CD4-positive, alpha-beta T cell (primary cell): ENCODE results near the gene ZNF469. TPM values are rescaled to one million over a fixed set of nuclear protein-coding genes. Genes with fewer than 3 reads are reported as not detected.

ENCODE experiments used
- ATAC-seq: fragments of 200-7000 bp; cut with Tn5 transposase; one replicate; pipeline ENCODE4 v1.10.0; 2022; ENCODE audit warnings: mild to moderate bottlenecking; ENCODE audit not compliant: poor library complexity
- CTCF ChIA-PET: fragments of 350-600 bp; sonication (Branson Sonifier 250); formaldehyde crosslinking; loops from one replicate; lab custom pipeline; 2021; ENCODE audit warnings: antibody characterized with exemption, inconsistent platforms; lab: Charles Lee
- POLR2A ChIA-PET: fragments of 350-600 bp; sonication (Branson Sonifier 250); formaldehyde crosslinking; loops from one replicate; lab custom pipeline; 2021; ENCODE audit warnings: antibody characterized with exemption, inconsistent platforms; lab: Charles Lee
- DNase-seq, 14 experiments: peaks; one replicate each; pipeline ENCODE4 v3.0.0-alpha.2; 2013 to 2020; ENCODE audit warnings: mixed read lengths in 2 of 14
- H3K27ac ChIP-seq, 2 donors: one replicate each; pipeline versions ENCODE4 v1.5.1 to v1.7.0; 2013; ENCODE audit warnings: low read length in 2 of 2, low read depth in 1 of 2, mild to moderate bottlenecking in 1 of 2
- H3K27me3 ChIP-seq, 2 experiments: 1 replicate in 1 of 2; 2 replicates in 1 of 2; pipeline versions ENCODE4 v1.6.1 to v1.7.0; 2013; ENCODE audit warnings: low read length in 2 of 2, control low read depth in 1 of 2, mild to moderate bottlenecking in 1 of 2, moderate library complexity in 1 of 2; ENCODE audit not compliant: insufficient read depth in 2 of 2, control insufficient read depth in 1 of 2
- H3K36me3 ChIP-seq: one replicate; pipeline ENCODE4 v1.6.1; 2013; ENCODE audit warnings: low read length, control low read depth; ENCODE audit not compliant: insufficient read depth
- H3K4me1 ChIP-seq: one replicate; pipeline ENCODE4 v1.6.1; 2013; ENCODE audit warnings: low read length, control low read depth; ENCODE audit not compliant: insufficient read depth
- H3K4me3 ChIP-seq: one replicate; pipeline ENCODE4 v1.5.1; 2013; ENCODE audit warnings: mild to moderate bottlenecking, low read length, moderate library complexity
- H3K9me3 ChIP-seq, 2 experiments: 1 replicate in 1 of 2; 2 replicates in 1 of 2; pipeline versions ENCODE4 v1.6.1 to v1.7.0; 2013; ENCODE audit warnings: low read length in 2 of 2, mild to moderate bottlenecking in 2 of 2, control low read depth in 1 of 2, moderate library complexity in 1 of 2; ENCODE audit not compliant: control insufficient read depth in 1 of 2, insufficient read depth in 1 of 2
- H3K27ac Mint-ChIP-seq: one replicate; pipeline ENCODE4 v1.8.0; 2020; ENCODE audit warnings: mixed read lengths
- H3K27me3 Mint-ChIP-seq: one replicate; pipeline ENCODE4 v1.8.0; 2021; ENCODE audit warnings: mixed read lengths
- H3K36me3 Mint-ChIP-seq: one replicate; pipeline ENCODE4 v1.8.0; 2021; ENCODE audit warnings: low read depth, mixed read lengths
- H3K4me1 Mint-ChIP-seq: one replicate; pipeline ENCODE4 v1.8.0; 2021; ENCODE audit warnings: low read depth, mixed read lengths
- H3K4me3 Mint-ChIP-seq: one replicate; pipeline ENCODE4 v1.8.0; 2020; ENCODE audit warnings: mild to moderate bottlenecking, mixed read lengths
- H3K9me3 Mint-ChIP-seq: one replicate; pipeline ENCODE4 v1.8.0; 2020; ENCODE audit warnings: mixed read lengths
- CTCF ChIP-seq: fragments of 200-600 bp; IDR thresholded peaks from one replicate; pipeline ENCODE4 v1.8.0; 2022; ENCODE audit warnings: antibody characterized with exemption, mild to moderate bottlenecking
- intact Hi-C, 2 experiments: fragments of 100-400 bp; cut with DNase I in 1 of 2; cut with micrococcal nuclease in 1 of 2; formaldehyde crosslinking; loops; one replicate each; pipeline versions ENCODE4 v1.15.1 to v1.9.0; 2023 to 2025; cut with DNase I, micrococcal nuclease
- total RNA-seq, 174 experiments: library from RNA in 2 of 174; stranded (reverse) in 2 of 174; gene quantifications; one replicate each; pipeline ENCODE4 v1.2.3 and lab custom pipeline; 2021 to 2026

ZNF469 gene
- total RNA-seq, 2 experiments from 2014 or later, result 0.74 to 0.75 TPM

GRCh38 chr16:88353232-88353631 is 29.5 kb upstream of the ZNF469 start:
- Histone ChIP-seq H3K36me3 (no peaks in the 10 kb centered on the region), H3K27ac (no peak overlapping the region), H3K9me3 (peaks cover 0 to 8% of the 10 kb centered on the region in 2 experiments), H3K4me3 (no peak overlapping the region), H3K27me3 (no peaks in the 10 kb centered on the region), H3K4me1 (peaks cover 3% of the 10 kb centered on the region)
- no peak for DNase-seq
- TF ChIP-seq CTCF, result no peak
- peaks cover 6% of the 10 kb centered on the region for H3K4me1 Mint-ChIP-seq
- CTCF ChIA-PET, result no interaction called here
- H3K27ac Mint-ChIP-seq, result no peak overlapping the region
- no peak for ATAC-seq
- H3K4me3 Mint-ChIP-seq, result no peak overlapping the region
- H3K27me3 Mint-ChIP-seq, result no peaks in the 10 kb centered on the region
- H3K9me3 Mint-ChIP-seq, result no peaks in the 10 kb centered on the region
- no peaks in the 10 kb centered on the region for H3K36me3 Mint-ChIP-seq
- intact Hi-C loops, result no loop called here
- POLR2A ChIA-PET, result no interaction called here

GRCh38 chr16:88353691-88354090 is 29.1 kb upstream of the ZNF469 start:
- Histone ChIP-seq H3K27ac (no peak overlapping the region), H3K4me1 (no peaks in the 10 kb centered on the region), H3K27me3 (no peaks in the 10 kb centered on the region), H3K4me3 (no peak overlapping the region), H3K36me3 (no peaks in the 10 kb centered on the region), H3K9me3 (peaks cover 0 to 8% of the 10 kb centered on the region in 2 experiments)
- ChIA-PET CTCF (no interaction called here), POLR2A (no interaction called here)
- no peak for DNase-seq
- intact Hi-C loops, result no loop called here
- no peak overlapping the region for H3K27ac Mint-ChIP-seq
- H3K36me3 Mint-ChIP-seq, result no peaks in the 10 kb centered on the region
- no peak overlapping the region for H3K4me3 Mint-ChIP-seq
- no peaks in the 10 kb centered on the region for H3K27me3 Mint-ChIP-seq
- no peak for TF ChIP-seq CTCF
- no peak for ATAC-seq
- peaks cover 5% of the 10 kb centered on the region for H3K4me1 Mint-ChIP-seq
- H3K9me3 Mint-ChIP-seq, result no peaks in the 10 kb centered on the region

GRCh38 chr16:88354229-88355092 is 28.3 kb upstream of the ZNF469 start:
- H3K27ac Mint-ChIP-seq, result no peak overlapping the region
- no peak for TF ChIP-seq CTCF
- H3K4me1 ChIP-seq, result no peaks in the 10 kb centered on the region
- H3K4me3 ChIP-seq, result no peak overlapping the region
- H3K36me3 ChIP-seq, result no peaks in the 10 kb centered on the region
- H3K36me3 Mint-ChIP-seq, result no peaks in the 10 kb centered on the region
- H3K27ac ChIP-seq, result no peak overlapping the region
- POLR2A ChIA-PET, result no interaction called here
- CTCF ChIA-PET, result no interaction called here
- ATAC-seq, result no peak
- H3K9me3 Mint-ChIP-seq, result no peaks in the 10 kb centered on the region
- no peaks in the 10 kb centered on the region for H3K27me3 ChIP-seq
- DNase-seq, result no peak
- H3K9me3 ChIP-seq, result peaks cover 0 to 8% of the 10 kb centered on the region in 2 experiments
- no peak overlapping the region for H3K4me3 Mint-ChIP-seq
- peaks cover 2% of the 10 kb centered on the region for H3K4me1 Mint-ChIP-seq
- intact Hi-C loops, result no loop called here
- H3K27me3 Mint-ChIP-seq, result peaks cover 3% of the 10 kb centered on the region
